DND-41 (cell line): ENCODE results near the gene LRRC37A3.
"Not testable (repeated sequence)": the region's sequence is repeated elsewhere in the genome, so short reads cannot be mapped to it uniquely, and the experiment has no call there.

Experiments used
- CTCF ChIP-seq: IDR thresholded peaks from 2 replicates; pipeline ENCODE4 v1.5.1; 2012; ENCODE audit warnings: borderline replicate concordance, low read length, moderate library complexity, mild to moderate bottlenecking; ENCODE audit not compliant: poor library complexity, severe bottlenecking; ENCODE audit errors: extremely low read depth
- EZH2 ChIP-seq: IDR thresholded peaks from 3 replicates; pipeline ENCODE4 v1.6.1; 2012; ENCODE audit warnings: borderline replicate concordance, low read depth, mild to moderate bottlenecking, moderate library complexity, low read length, inconsistent platforms; ENCODE audit not compliant: severe bottlenecking

- not testable (repeated sequence) for TF ChIP-seq CTCF, EZH2
Measured at GRCh38 chr17:64930374-64930773, 11.1 kb upstream of the LRRC37A3 start.
